H9 (cell line): Measurements from ENCODE around the gene RIC1. TPM values are rescaled to one million over a fixed set of nuclear protein-coding genes. Genes with fewer than 3 reads are reported as not detected.

Experiments
- DNase-seq: peaks from one replicate; pipeline ENCODE4 v3.0.0-alpha.2; 2017
- H2AFZ ChIP-seq: one replicate; pipeline ENCODE4 v1.6.1; 2013; ENCODE audit warnings: mild to moderate bottlenecking, low read length, control low read depth, moderate library complexity
- H2AK5ac ChIP-seq: 2 replicates; pipeline ENCODE4 v1.6.1; 2013; ENCODE audit warnings: low read length, control low read depth, mixed read lengths; ENCODE audit not compliant: insufficient read length
- H2BK120ac ChIP-seq: one replicate; pipeline ENCODE4 v1.6.1; 2013; ENCODE audit warnings: low read depth, mild to moderate bottlenecking, low read length, control low read depth, inconsistent platforms; ENCODE audit not compliant: poor library complexity, severe bottlenecking
- H2BK12ac ChIP-seq: 2 replicates; pipeline ENCODE4 v1.6.1; 2013; ENCODE audit warnings: low read length, control low read depth, mixed read lengths, low read depth; ENCODE audit not compliant: insufficient read length
- H2BK15ac ChIP-seq: 2 replicates; pipeline ENCODE4 v1.6.1; 2013; ENCODE audit warnings: low read depth, low read length, control low read depth
- H2BK20ac ChIP-seq: one replicate; pipeline ENCODE4 v1.6.1; 2013; ENCODE audit warnings: low read depth, mild to moderate bottlenecking, low read length, control low read depth, inconsistent platforms; ENCODE audit not compliant: poor library complexity, severe bottlenecking
- H2BK5ac ChIP-seq: 2 replicates; pipeline ENCODE4 v1.6.1; 2013; ENCODE audit warnings: low read length, control low read depth, mixed read lengths; ENCODE audit not compliant: insufficient read length
- H3K14ac ChIP-seq: 2 replicates; pipeline ENCODE4 v1.6.1; 2013; ENCODE audit warnings: low read length, control low read depth; ENCODE audit not compliant: insufficient read depth
- H3K18ac ChIP-seq: 2 replicates; pipeline ENCODE4 v1.6.1; 2013; ENCODE audit warnings: low read depth, mild to moderate bottlenecking, mixed read lengths, low read length, control low read depth; ENCODE audit not compliant: insufficient read length
- H3K23ac ChIP-seq: 2 replicates; pipeline ENCODE4 v1.6.1; 2013; ENCODE audit warnings: low read length, control low read depth, mixed read lengths, low read depth; ENCODE audit not compliant: insufficient read length
- H3K23me2 ChIP-seq: 2 replicates; pipeline ENCODE4 v1.6.1; 2013; ENCODE audit warnings: low read depth, mild to moderate bottlenecking, mixed read lengths, low read length, control low read depth; ENCODE audit not compliant: insufficient read length, poor library complexity, severe bottlenecking
- H3K27ac ChIP-seq: 2 replicates; pipeline ENCODE4 v1.5.1; 2013; ENCODE audit warnings: low read length, control low read depth, mixed read lengths, low read depth; ENCODE audit not compliant: insufficient read length
- H3K27me3 ChIP-seq: 2 replicates; pipeline ENCODE4 v1.6.1; 2013; ENCODE audit warnings: low read length, control low read depth, inconsistent platforms; ENCODE audit not compliant: insufficient read depth
- H3K4ac ChIP-seq: 2 replicates; pipeline ENCODE4 v1.6.1; 2013; ENCODE audit warnings: low read depth, mild to moderate bottlenecking, control low read depth, inconsistent platforms, low read length, moderate library complexity
- H3K4me1 ChIP-seq: 2 replicates; pipeline ENCODE4 v1.6.1; 2013; ENCODE audit warnings: low read length, control low read depth, inconsistent platforms; ENCODE audit not compliant: insufficient read depth
- H3K4me2 ChIP-seq: 2 replicates; pipeline ENCODE4 v1.6.1; 2013; ENCODE audit warnings: low read length, control low read depth, mixed read lengths; ENCODE audit not compliant: insufficient read length, insufficient read depth
- H3K56ac ChIP-seq: 2 replicates; pipeline ENCODE4 v1.6.1; 2013; ENCODE audit warnings: low read depth, mild to moderate bottlenecking, mixed read lengths, low read length, control low read depth; ENCODE audit not compliant: insufficient read length
- H3K79me1 ChIP-seq: 2 replicates; pipeline ENCODE4 v1.6.1; 2013; ENCODE audit warnings: low read depth, mild to moderate bottlenecking, moderate library complexity, low read length, control low read depth, inconsistent platforms; ENCODE audit not compliant: insufficient read depth, poor library complexity, severe bottlenecking
- H3K79me2 ChIP-seq: 2 replicates; pipeline ENCODE4 v1.6.1; 2013; ENCODE audit warnings: low read length, control low read depth, inconsistent platforms; ENCODE audit not compliant: insufficient read depth
- H3K9ac ChIP-seq: 2 replicates; pipeline ENCODE4 v1.6.1; 2013; ENCODE audit warnings: low read length, control low read depth, mixed read lengths; ENCODE audit not compliant: insufficient read length; ENCODE audit errors: extremely low read depth
- H3K9me3 ChIP-seq: one replicate; pipeline ENCODE4 v1.6.1; 2013; ENCODE audit warnings: low read depth, low read length, inconsistent platforms; ENCODE audit not compliant: control insufficient read depth
- H3T11ph ChIP-seq: one replicate; pipeline ENCODE4 v1.6.1; 2013; ENCODE audit warnings: mild to moderate bottlenecking, low read length, control low read depth, inconsistent platforms
- H4K20me1 ChIP-seq: one replicate; pipeline ENCODE4 v1.6.1; 2013; ENCODE audit not compliant: control insufficient read depth, insufficient read length, insufficient read depth
- H4K5ac ChIP-seq: 2 replicates; pipeline ENCODE4 v1.6.1; 2013; ENCODE audit warnings: low read depth, mild to moderate bottlenecking, mixed read lengths, low read length, control low read depth; ENCODE audit not compliant: insufficient read length
- H4K8ac ChIP-seq: replicated peaks from 2 replicates; pipeline ENCODE4 v1.6.1; 2013; ENCODE audit warnings: low read length, control low read depth, mixed read lengths, low read depth; ENCODE audit not compliant: insufficient read length
- H4K91ac ChIP-seq: 2 replicates; pipeline ENCODE4 v1.6.1; 2013; ENCODE audit warnings: low read depth, mild to moderate bottlenecking, moderate library complexity, mixed read lengths, low read length, control low read depth; ENCODE audit not compliant: insufficient read length
- H3K27ac Mint-ChIP-seq, 3 experiments: 2 replicates in 2 of 3; 3 replicates in 1 of 3; pipeline ENCODE4 v1.8.0; 2020 to 2021; ENCODE audit warnings: mixed read lengths in 3 of 3, mild to moderate bottlenecking in 1 of 3, moderate library complexity in 1 of 3
- H3K27me3 Mint-ChIP-seq: 2 replicates; pipeline ENCODE4 v1.8.0; 2021; ENCODE audit warnings: low read depth, mild to moderate bottlenecking, moderate library complexity, mixed read lengths
- H3K36me3 Mint-ChIP-seq, 3 experiments: 2 replicates in 2 of 3; 3 replicates in 1 of 3; pipeline ENCODE4 v1.8.0; 2020 to 2021; ENCODE audit warnings: low read depth in 3 of 3, mixed read lengths in 3 of 3; ENCODE audit not compliant: insufficient read depth in 1 of 3
- H3K4me1 Mint-ChIP-seq, 2 experiments: 2 replicates each; pipeline ENCODE4 v1.8.0; 2020; ENCODE audit warnings: mixed read lengths in 2 of 2
- H3K4me3 Mint-ChIP-seq, 2 experiments: 2 replicates in 1 of 2; 3 replicates in 1 of 2; pipeline ENCODE4 v1.8.0; 2020 to 2021; ENCODE audit warnings: mild to moderate bottlenecking in 2 of 2, mixed read lengths in 2 of 2, moderate library complexity in 1 of 2
- H3K9me3 Mint-ChIP-seq, 2 experiments: 2 replicates in 1 of 2; 3 replicates in 1 of 2; pipeline ENCODE4 v1.8.0; 2020; ENCODE audit warnings: mild to moderate bottlenecking in 2 of 2, mixed read lengths in 2 of 2, moderate library complexity in 1 of 2
- WGBS: extraction: QIAGEN DNeasy Blood & Tissue Kit; methylation state at CpG from one replicate; pipeline ENCODE4 v1.1.7; 2013; ENCODE audit warnings: missing lambda C conversion rate, low lambda C conversion rate, mixed read lengths; ENCODE audit not compliant: insufficient read length; ENCODE audit errors: extremely low coverage; 5-methylcytosine and 5-hydroxymethylcytosine counted together
- total RNA-seq: library from RNA; stranded (reverse); gene quantifications from 2 replicates; pipeline ENCODE4 v1.2.1, GENCODE V29; 2021
- TF ChIP-seq, protein P1 (sequence below): fragments of 200-600 bp; sonication (generic); conservative IDR thresholded peaks from 3 replicates; pipeline ENCODE4 v1.8.0; 2021; ENCODE audit warnings: antibody characterized with exemption, mild to moderate bottlenecking

The RIC1 gene
- total RNA-seq, 1 experiment from 2014 or later: 13.7 TPM

DNA sequence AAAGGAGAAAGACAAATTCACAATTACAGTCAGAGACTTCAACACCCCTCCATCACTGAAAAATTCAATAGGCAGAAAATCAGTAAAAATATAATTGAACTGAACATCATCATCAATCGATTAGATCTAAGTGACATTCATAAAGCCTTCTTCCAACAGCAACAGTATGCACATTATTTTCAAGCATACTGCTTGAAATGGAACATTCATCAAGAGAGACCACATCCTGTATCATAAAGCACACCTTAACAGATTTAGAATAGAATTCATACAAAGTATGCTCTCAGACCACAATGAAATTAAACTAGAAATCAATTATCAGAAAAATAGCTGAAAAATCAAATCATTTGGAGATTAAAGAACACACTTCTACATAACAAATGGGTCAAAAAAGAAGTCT lies 164.9 kb downstream of the RIC1 start:
- no peak overlapping the region for H3K14ac ChIP-seq
- Mint-ChIP-seq H3K36me3 (peaks cover 0 to 14% (median 8%) of the 10 kb centered on the region in 3 experiments; a peak in 4 of 7 replicates), H3K9me3 (no peaks in the 10 kb centered on the region), H3K4me1 (no peaks in the 10 kb centered on the region), H3K4me3 (no peak overlapping the region), H3K27me3 (no peaks in the 10 kb centered on the region), H3K27ac (no peak overlapping the region)
- H3K79me1 ChIP-seq: no peaks in the 10 kb centered on the region
- no peaks in the 10 kb centered on the region for H3K27me3 ChIP-seq
- no peak overlapping the region for H3K4ac ChIP-seq
- TF ChIP-seq, protein P1, sequence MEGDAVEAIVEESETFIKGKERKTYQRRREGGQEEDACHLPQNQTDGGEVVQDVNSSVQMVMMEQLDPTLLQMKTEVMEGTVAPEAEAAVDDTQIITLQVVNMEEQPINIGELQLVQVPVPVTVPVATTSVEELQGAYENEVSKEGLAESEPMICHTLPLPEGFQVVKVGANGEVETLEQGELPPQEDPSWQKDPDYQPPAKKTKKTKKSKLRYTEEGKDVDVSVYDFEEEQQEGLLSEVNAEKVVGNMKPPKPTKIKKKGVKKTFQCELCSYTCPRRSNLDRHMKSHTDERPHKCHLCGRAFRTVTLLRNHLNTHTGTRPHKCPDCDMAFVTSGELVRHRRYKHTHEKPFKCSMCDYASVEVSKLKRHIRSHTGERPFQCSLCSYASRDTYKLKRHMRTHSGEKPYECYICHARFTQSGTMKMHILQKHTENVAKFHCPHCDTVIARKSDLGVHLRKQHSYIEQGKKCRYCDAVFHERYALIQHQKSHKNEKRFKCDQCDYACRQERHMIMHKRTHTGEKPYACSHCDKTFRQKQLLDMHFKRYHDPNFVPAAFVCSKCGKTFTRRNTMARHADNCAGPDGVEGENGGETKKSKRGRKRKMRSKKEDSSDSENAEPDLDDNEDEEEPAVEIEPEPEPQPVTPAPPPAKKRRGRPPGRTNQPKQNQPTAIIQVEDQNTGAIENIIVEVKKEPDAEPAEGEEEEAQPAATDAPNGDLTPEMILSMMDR: no peak
- H4K20me1 ChIP-seq: no peaks in the 10 kb centered on the region
- H4K8ac ChIP-seq: no peak overlapping the region
- no peak overlapping the region for H2BK15ac ChIP-seq
- H2BK12ac ChIP-seq: no peak overlapping the region
- no peak for DNase-seq
- H3K56ac ChIP-seq: no peak overlapping the region
- WGBS: no CpG with 5 or more reads among the region's 1 CpG
- no peak overlapping the region for H3K4me2 ChIP-seq
- no peak overlapping the region for H2BK5ac ChIP-seq
- H3K23me2 ChIP-seq: no peaks in the 10 kb centered on the region
- no peak overlapping the region for H2AK5ac ChIP-seq
- H3T11ph ChIP-seq: no peak overlapping the region
- no peak overlapping the region for H2BK20ac ChIP-seq
- no peaks in the 10 kb centered on the region for H3K4me1 ChIP-seq
- H2BK120ac ChIP-seq: no peak overlapping the region
- H4K91ac ChIP-seq: no peak overlapping the region
- no peak overlapping the region for H4K5ac ChIP-seq
- no peaks in the 10 kb centered on the region for H3K79me2 ChIP-seq
- H2AFZ ChIP-seq: no peak overlapping the region
- no peak overlapping the region for H3K18ac ChIP-seq
- H3K9ac ChIP-seq: no peak overlapping the region
- no peaks in the 10 kb centered on the region for H3K9me3 ChIP-seq
- H3K27ac ChIP-seq: no peak overlapping the region
- no peak overlapping the region for H3K23ac ChIP-seq
